SJSA1 (cell line): Measurements from ENCODE around the gene EIF4G3. TPM values are rescaled to one million over a fixed set of nuclear protein-coding genes. Genes with fewer than 3 reads are reported as not detected.
"Not testable (repeated sequence)": the region's sequence is repeated elsewhere in the genome, so short reads cannot be mapped to it uniquely, and the experiment has no call there.

Source experiments
- DNase-seq, 2 experiments: peaks; one replicate each; pipeline ENCODE4 v3.0.0-alpha.2; 2015 to 2020; ENCODE audit warnings: low spot score in 2 of 2, low read depth in 1 of 2
- H3K27ac ChIP-seq: fragments of 250-450 bp; sonication (Bioruptor Pico); 2 replicates; pipeline ENCODE4 v1.5.1; 2020; ENCODE audit warnings: mild to moderate bottlenecking, moderate library complexity
- H3K27me3 ChIP-seq: fragments of 250-450 bp; sonication (Bioruptor Pico); replicated peaks from 2 replicates; pipeline ENCODE4 v1.5.1; 2020; ENCODE audit warnings: mild to moderate bottlenecking, moderate library complexity
- H3K36me3 ChIP-seq: fragments of 250-450 bp; sonication (Bioruptor Pico); 2 replicates; pipeline ENCODE4 v1.5.1; 2020; ENCODE audit warnings: mild to moderate bottlenecking
- H3K4me1 ChIP-seq: fragments of 250-450 bp; sonication (Bioruptor Pico); replicated peaks from 2 replicates; pipeline ENCODE4 v1.6.1; 2021; ENCODE audit warnings: mild to moderate bottlenecking
- H3K4me3 ChIP-seq: fragments of 250-450 bp; sonication (Bioruptor Pico); 2 replicates; pipeline ENCODE4 v1.5.1; 2020; ENCODE audit warnings: mild to moderate bottlenecking
- H3K9me3 ChIP-seq: fragments of 250-450 bp; sonication (Bioruptor Pico); replicated peaks from 2 replicates; pipeline ENCODE4 v1.5.1; 2020; ENCODE audit warnings: mild to moderate bottlenecking
- total RNA-seq: library from RNA; depleted of rRNA; stranded (reverse); fragments of >200 nt; shearing (Covaris generic); gene quantifications from 2 replicates; pipeline ENCODE4 v1.2.3, GENCODE V29; 2014; rRNA removed

The EIF4G3 gene, protein sequence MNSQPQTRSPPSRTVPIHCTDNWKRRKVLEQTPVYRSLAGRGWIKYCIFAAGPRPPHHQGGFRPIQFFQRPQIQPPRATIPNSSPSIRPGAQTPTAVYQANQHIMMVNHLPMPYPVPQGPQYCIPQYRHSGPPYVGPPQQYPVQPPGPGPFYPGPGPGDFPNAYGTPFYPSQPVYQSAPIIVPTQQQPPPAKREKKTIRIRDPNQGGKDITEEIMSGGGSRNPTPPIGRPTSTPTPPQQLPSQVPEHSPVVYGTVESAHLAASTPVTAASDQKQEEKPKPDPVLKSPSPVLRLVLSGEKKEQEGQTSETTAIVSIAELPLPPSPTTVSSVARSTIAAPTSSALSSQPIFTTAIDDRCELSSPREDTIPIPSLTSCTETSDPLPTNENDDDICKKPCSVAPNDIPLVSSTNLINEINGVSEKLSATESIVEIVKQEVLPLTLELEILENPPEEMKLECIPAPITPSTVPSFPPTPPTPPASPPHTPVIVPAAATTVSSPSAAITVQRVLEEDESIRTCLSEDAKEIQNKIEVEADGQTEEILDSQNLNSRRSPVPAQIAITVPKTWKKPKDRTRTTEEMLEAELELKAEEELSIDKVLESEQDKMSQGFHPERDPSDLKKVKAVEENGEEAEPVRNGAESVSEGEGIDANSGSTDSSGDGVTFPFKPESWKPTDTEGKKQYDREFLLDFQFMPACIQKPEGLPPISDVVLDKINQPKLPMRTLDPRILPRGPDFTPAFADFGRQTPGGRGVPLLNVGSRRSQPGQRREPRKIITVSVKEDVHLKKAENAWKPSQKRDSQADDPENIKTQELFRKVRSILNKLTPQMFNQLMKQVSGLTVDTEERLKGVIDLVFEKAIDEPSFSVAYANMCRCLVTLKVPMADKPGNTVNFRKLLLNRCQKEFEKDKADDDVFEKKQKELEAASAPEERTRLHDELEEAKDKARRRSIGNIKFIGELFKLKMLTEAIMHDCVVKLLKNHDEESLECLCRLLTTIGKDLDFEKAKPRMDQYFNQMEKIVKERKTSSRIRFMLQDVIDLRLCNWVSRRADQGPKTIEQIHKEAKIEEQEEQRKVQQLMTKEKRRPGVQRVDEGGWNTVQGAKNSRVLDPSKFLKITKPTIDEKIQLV (N-terminal part only)
- total RNA-seq: 23.5 and 30.2 TPM in 2 replicates

GRCh38 chr1:21176586-21177555 is at the start of gene EIF4G3:
EIF4G3 (minus strand) TSS chr1:21176897; CDS start chr1:21002742, 174,155 bp downstream.
- Histone ChIP-seq H3K27ac (peak within 1 kb of the TSS; percentile 89), H3K4me1 (peaks cover 16% of the 10 kb centered on the region), H3K4me3 (peak within 1 kb of the TSS; percentile 81), H3K36me3 (peaks cover 16% of the 10 kb centered on the region), H3K27me3 (no peaks in the 10 kb centered on the region), H3K9me3 (no peaks in the 10 kb centered on the region)
- peak; percentile 99 for DNase-seq

DNA sequence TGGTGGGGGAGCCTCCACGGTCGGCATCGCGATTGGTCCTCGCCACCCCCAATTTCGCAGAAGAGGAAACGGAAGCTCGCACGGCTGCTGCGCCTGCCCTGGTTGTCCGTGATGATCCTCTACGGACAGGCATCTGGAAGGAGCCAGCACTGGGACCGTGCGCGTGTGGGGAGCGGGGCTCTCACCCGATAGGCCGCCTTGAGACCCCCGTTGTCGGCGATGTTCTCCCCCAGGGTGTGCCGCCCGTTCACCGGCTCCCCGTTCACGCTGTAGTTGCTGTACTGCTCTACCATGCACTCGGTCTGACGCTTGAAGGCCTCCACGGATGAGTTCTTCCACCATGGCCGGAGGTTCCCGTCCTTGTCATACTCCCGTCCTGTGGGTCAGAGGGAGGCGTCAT is 48.4 kb upstream of the EIF4G3 start:
- peaks cover 65% of the 10 kb centered on the region for H3K36me3 ChIP-seq
- DNase-seq: no peak
- H3K4me1 ChIP-seq: peaks cover 12% of the 10 kb centered on the region
- H3K4me3 ChIP-seq: no peak overlapping the region
- H3K9me3 ChIP-seq: no peaks in the 10 kb centered on the region
- H3K27me3 ChIP-seq: no peaks in the 10 kb centered on the region
- no peak overlapping the region for H3K27ac ChIP-seq

DNA sequence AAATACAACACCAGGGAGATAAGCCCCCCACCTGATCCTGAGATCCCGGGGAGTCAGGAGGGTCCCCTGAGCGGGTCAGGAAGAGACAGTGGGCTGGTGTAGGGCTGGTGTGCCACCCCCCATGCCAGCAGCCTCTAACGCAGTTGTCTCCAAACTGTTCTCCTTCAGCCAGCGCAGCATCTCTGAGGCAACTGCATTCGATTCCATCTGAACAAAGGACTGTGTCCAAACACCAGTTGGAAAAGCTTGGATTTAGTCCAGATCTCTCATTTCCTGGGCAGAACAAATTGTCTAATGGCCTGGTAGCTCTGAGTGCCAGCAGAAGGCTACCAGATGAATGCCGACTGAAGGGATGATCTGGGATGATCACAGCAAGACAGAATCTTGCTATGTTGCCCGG is 44.1 kb upstream of the EIF4G3 start:
- Histone ChIP-seq H3K36me3 (peaks cover 67% of the 10 kb centered on the region), H3K27me3 (no peaks in the 10 kb centered on the region), H3K9me3 (no peaks in the 10 kb centered on the region), H3K27ac (no peak overlapping the region), H3K4me3 (no peak overlapping the region), H3K4me1 (no peaks in the 10 kb centered on the region)
- no peak for DNase-seq

DNA sequence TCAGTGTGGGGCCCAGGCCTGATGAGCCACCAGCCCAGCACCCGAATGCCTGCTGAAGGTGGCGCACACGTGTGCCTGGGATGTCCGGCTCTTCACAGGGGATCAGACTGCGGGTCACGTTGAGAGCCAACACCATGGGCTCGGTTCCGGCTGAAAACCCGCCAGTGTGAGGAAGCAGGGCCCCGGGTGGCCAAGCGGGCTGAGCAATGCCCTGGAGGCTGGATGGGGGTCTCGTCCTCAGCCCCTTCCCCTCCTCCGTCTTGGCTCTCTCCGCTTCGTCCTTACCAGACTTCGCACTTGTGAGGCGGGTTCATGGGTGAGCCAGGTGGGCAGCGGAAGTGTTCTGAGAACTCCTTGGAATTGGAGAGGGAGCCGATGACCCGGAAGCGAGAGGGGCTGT is 43.0 kb upstream of the EIF4G3 start:
- DNase-seq: no peak
- Histone ChIP-seq H3K9me3 (no peaks in the 10 kb centered on the region), H3K36me3 (peaks cover 59% of the 10 kb centered on the region)

DNA sequence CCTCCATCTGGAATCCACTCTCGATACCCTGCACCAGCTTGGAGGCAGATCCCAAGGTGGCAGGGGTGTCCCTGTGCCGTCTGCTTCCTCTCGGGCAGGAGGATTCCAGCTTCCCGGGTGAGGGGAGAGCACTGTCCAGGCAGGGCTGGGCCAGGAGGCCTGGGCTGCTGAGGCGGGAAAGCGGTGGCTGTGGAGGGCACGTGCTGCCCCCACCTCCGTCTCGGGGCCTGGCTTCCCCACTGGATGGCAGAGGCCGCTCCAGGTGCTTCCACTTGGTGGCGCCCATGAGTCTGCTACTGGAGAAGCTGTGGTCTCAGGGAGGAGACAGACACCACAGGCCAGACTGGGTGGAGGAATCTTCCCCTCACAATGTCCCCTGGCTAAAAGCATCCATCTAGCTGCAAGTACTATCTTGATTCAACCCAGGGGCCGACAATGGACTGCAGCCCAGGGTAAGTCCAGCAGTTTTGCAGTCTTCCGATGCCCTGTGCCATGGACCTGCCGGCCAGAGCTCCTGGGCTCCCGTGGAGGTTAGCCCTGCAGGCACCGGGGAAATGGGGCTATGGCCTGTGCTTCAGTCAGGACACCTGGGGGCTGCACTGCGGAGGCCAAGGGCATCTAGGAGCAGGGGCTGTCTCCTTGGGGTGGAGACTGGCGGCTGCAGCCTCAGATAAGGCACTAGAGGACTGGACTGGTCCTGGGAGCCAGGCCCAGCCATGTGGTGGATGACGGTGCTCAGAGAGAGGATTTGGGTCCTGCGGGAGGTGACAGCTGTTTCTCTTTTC is 41.3 kb upstream of the EIF4G3 start:
- no peaks in the 10 kb centered on the region for H3K4me1 ChIP-seq
- peak; percentile 33 to 63 for DNase-seq
- H3K4me3 ChIP-seq: no peak overlapping the region
- no peaks in the 10 kb centered on the region for H3K27me3 ChIP-seq
- no peaks in the 10 kb centered on the region for H3K9me3 ChIP-seq
- no peak overlapping the region for H3K27ac ChIP-seq
- peaks cover 46% of the 10 kb centered on the region for H3K36me3 ChIP-seq

More for the DNA sequence above, 43.0 kb upstream of the EIF4G3 start:
- Histone ChIP-seq H3K27ac (no peak overlapping the region), H3K4me1 (no peaks in the 10 kb centered on the region), H3K27me3 (no peaks in the 10 kb centered on the region), H3K4me3 (no peak overlapping the region)

- Histone ChIP-seq H3K36me3 (peaks cover 42% of the 10 kb centered on the region), H3K4me3 (no peak overlapping the region), H3K4me1 (peaks cover 5% of the 10 kb centered on the region), H3K27me3 (no peaks in the 10 kb centered on the region), H3K9me3 (no peaks in the 10 kb centered on the region), H3K27ac (no peak overlapping the region)
- DNase-seq: peak in 1 of 2 experiments; percentile 44
Measured at GRCh38 chr1:21216835-21217811, 40.4 kb upstream of the EIF4G3 start.

DNA sequence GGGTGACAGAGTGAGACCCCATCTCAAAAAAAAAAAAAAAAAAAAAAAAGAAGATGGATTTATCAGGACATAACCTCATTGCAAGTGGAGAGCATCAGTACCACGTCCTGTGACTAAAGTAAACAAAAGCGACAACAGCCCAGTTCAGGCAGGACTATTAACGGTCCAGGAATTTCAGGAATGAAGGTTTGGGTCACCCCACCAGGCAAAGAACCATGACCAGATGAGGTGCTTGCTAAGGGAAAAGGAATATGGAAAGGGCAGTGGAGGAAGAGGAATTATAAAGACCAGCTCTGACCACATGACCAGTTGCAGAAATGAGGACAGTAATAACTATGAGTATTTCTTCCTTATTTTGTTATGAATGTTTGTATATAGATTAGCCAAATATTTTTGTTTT is 35.4 kb upstream of the EIF4G3 start:
- Histone ChIP-seq H3K4me1 (peaks cover 10% of the 10 kb centered on the region), H3K36me3 (no peaks in the 10 kb centered on the region), H3K27ac (no peak overlapping the region), H3K4me3 (no peak overlapping the region), H3K27me3 (no peaks in the 10 kb centered on the region), H3K9me3 (no peaks in the 10 kb centered on the region)
- DNase-seq: peak in 1 of 2 experiments; percentile 42

DNA sequence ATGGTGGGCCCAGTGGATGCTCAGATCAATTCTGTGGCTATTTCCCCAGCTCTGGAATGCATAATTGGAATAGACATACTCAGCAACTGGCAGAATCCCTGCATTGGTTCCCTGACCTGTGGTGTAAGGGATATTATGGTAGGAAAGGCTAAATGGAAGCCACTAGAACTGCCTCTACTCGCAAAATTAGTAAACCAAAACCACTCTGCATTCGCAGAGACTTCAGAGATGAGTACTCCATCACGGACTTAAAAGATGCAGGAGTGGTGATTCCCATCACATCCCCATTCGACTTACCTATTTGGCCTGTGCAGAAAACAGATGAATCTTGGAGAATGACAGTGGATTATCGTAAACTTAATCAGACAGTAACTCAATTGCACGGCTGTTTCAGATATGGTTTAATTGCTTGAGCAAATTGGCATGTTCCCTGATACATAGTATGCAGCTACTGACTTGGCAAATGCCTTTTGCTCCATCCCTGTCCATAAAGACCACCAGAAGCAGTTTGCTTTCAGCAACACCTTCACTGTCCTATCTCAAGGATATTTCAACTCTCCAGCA is 31.5 kb upstream of the EIF4G3 start:
- peaks cover 10% of the 10 kb centered on the region for H3K4me1 ChIP-seq
- not testable (repeated sequence) for H3K27me3 ChIP-seq, DNase-seq, H3K9me3 ChIP-seq, H3K4me3 ChIP-seq, H3K36me3 ChIP-seq, H3K27ac ChIP-seq

DNA sequence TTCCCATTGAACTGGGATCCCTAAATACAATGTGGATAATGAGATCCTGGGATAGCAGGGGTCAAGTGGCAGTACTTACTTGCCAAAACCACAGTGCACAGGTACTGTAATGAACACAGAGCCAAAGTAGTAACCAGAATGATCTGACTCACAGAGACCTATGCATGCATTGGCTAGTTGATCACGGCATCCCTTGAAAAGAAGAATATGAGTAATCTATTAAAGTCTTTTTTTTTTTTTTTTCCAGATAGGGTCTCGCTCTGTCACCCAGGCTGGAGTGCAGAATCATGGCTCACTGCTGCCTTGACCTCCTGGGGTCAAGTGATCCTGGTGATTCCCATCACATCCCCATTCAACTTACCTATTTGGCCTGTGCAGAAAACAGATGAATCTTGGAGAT is 29.4 kb upstream of the EIF4G3 start:
- no peaks in the 10 kb centered on the region for H3K36me3 ChIP-seq
- H3K4me1 ChIP-seq: peaks cover 2% of the 10 kb centered on the region; the same call in 1 of the 2 replicates
- no peak for DNase-seq
- H3K9me3 ChIP-seq: no peaks in the 10 kb centered on the region
- H3K27me3 ChIP-seq: no peaks in the 10 kb centered on the region
- no peak overlapping the region for H3K4me3 ChIP-seq
- H3K27ac ChIP-seq: no peak overlapping the region

GRCh38 chr1:21205416-21205815 is 28.7 kb upstream of the EIF4G3 start:
- Histone ChIP-seq H3K4me1 (peaks cover 4% of the 10 kb centered on the region; the same call in 1 of the 2 replicates), H3K9me3 (no peaks in the 10 kb centered on the region), H3K27ac (no peak overlapping the region), H3K27me3 (no peaks in the 10 kb centered on the region), H3K36me3 (no peaks in the 10 kb centered on the region), H3K4me3 (no peak overlapping the region)
- no peak for DNase-seq

DNA sequence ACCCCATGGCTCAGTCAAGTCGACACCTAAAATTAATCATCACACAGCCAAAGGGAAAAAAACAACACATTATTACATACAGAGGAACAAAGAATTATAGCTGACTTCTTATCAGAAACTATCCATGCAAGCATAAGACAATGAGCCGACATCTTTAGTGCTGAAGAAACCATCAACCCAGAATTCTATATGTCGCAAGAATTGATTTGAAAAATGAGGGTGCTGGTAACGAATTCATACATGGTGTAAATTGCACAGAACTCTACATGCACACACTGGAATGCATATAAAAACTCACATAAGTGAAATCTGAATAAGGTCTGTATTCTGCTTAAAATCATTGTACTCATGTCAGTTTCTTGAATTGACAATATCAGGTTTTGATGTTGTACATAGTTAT is 25.0 kb upstream of the EIF4G3 start:
- no peak for DNase-seq
- H3K27me3 ChIP-seq: no peaks in the 10 kb centered on the region

More for the DNA sequence above, 25.0 kb upstream of the EIF4G3 start:
- H3K4me3 ChIP-seq: no peak overlapping the region
- no peaks in the 10 kb centered on the region for H3K36me3 ChIP-seq
- H3K4me1 ChIP-seq: peaks cover 4% of the 10 kb centered on the region; the same call in 1 of the 2 replicates
- H3K9me3 ChIP-seq: no peaks in the 10 kb centered on the region
- no peak overlapping the region for H3K27ac ChIP-seq
